Measurements from ENCODE around the gene LRCOL1.

LRCOL1 gene

GRCh38 chr12:132578118-132578517 is 32.3 kb downstream of the LRCOL1 start:
- Histone ChIP-seq H3K9ac (ENCODE audit: low read length in 5 of 5) (no peak overlapping the region), H3K27ac (ENCODE audit: low read depth, low read length) (no peak overlapping the region), H3K4me3 (ENCODE audit: low read depth in 1 of 5, low read length in 5 of 5) (no peak overlapping the region), H3K9me3 (ENCODE audit: control insufficient read depth in 5 of 5, low read length in 5 of 5) (no peaks in the 10 kb centered on the region), H3K4me1 (ENCODE audit: control insufficient read depth in 5 of 5, insufficient read depth in 5 of 5, low read length in 5 of 5) (peaks cover 0 to 12% (median 7%) of the 10 kb centered on the region in 5 donors), H3K27me3 (ENCODE audit: control insufficient read depth in 5 of 5, insufficient read depth in 4 of 5, low read length in 5 of 5) (no peaks in the 10 kb centered on the region), H3K36me3 (ENCODE audit: control insufficient read depth in 5 of 5, insufficient read depth in 5 of 5, low read length in 5 of 5) (peaks cover 0 to 75% (median 53%) of the 10 kb centered on the region in 5 donors)

GRCh38 chr12:132577191-132577920 is 33.0 kb downstream of the LRCOL1 start:
- Histone ChIP-seq H3K36me3 (ENCODE audit: control insufficient read depth in 5 of 5, insufficient read depth in 5 of 5, low read length in 5 of 5) (peaks cover 0 to 79% (median 55%) of the 10 kb centered on the region in 5 donors), H3K9me3 (ENCODE audit: control insufficient read depth in 5 of 5, low read length in 5 of 5) (no peaks in the 10 kb centered on the region), H3K27ac (ENCODE audit: low read depth, low read length) (no peak overlapping the region)

GRCh38 chr12:132576701-132577100 is 33.7 kb downstream of the LRCOL1 start:
- H3K9me3 ChIP-seq (ENCODE audit: control insufficient read depth in 5 of 5, low read length in 5 of 5) = no peaks in the 10 kb centered on the region
- no peaks in the 10 kb centered on the region for H3K4me1 ChIP-seq (ENCODE audit: control insufficient read depth in 5 of 5, insufficient read depth in 5 of 5, low read length in 5 of 5)
- H3K36me3 ChIP-seq (ENCODE audit: control insufficient read depth in 5 of 5, insufficient read depth in 5 of 5, low read length in 5 of 5) = peaks cover 0 to 79% (median 55%) of the 10 kb centered on the region in 5 donors
- H3K27me3 ChIP-seq (ENCODE audit: control insufficient read depth in 5 of 5, insufficient read depth in 4 of 5, low read length in 5 of 5) = no peaks in the 10 kb centered on the region
- no peak overlapping the region for H3K9ac ChIP-seq (ENCODE audit: low read length in 5 of 5)
- H3K27ac ChIP-seq (ENCODE audit: low read depth, low read length) = no peak overlapping the region
- H3K4me3 ChIP-seq (ENCODE audit: low read depth in 1 of 5, low read length in 5 of 5) = no peak overlapping the region

More at GRCh38 chr12:132577191-132577920, 33.0 kb downstream of the LRCOL1 start:
- Histone ChIP-seq H3K4me1 (ENCODE audit: control insufficient read depth in 5 of 5, insufficient read depth in 5 of 5, low read length in 5 of 5) (peaks cover 0 to 5% (median 2%) of the 10 kb centered on the region in 5 donors), H3K4me3 (ENCODE audit: low read depth in 1 of 5, low read length in 5 of 5) (no peak overlapping the region), H3K27me3 (ENCODE audit: control insufficient read depth in 5 of 5, insufficient read depth in 4 of 5, low read length in 5 of 5) (no peaks in the 10 kb centered on the region), H3K9ac (ENCODE audit: low read length in 5 of 5) (no peak overlapping the region)

- no peak overlapping the region for H3K9ac ChIP-seq (ENCODE audit: low read length in 5 of 5)
- H3K9me3 ChIP-seq (ENCODE audit: control insufficient read depth in 5 of 5, low read length in 5 of 5) = no peaks in the 10 kb centered on the region
- H3K36me3 ChIP-seq (ENCODE audit: control insufficient read depth in 5 of 5, insufficient read depth in 5 of 5, low read length in 5 of 5) = peaks cover 0 to 77% (median 52%) of the 10 kb centered on the region in 5 donors
- no peaks in the 10 kb centered on the region for H3K4me1 ChIP-seq (ENCODE audit: control insufficient read depth in 5 of 5, insufficient read depth in 5 of 5, low read length in 5 of 5)
- no peak overlapping the region for H3K27ac ChIP-seq (ENCODE audit: low read depth, low read length)
- H3K4me3 ChIP-seq (ENCODE audit: low read depth in 1 of 5, low read length in 5 of 5) = no peak overlapping the region
- H3K27me3 ChIP-seq (ENCODE audit: control insufficient read depth in 5 of 5, insufficient read depth in 4 of 5, low read length in 5 of 5) = no peaks in the 10 kb centered on the region
Observed at GRCh38 chr12:132575661-132576060, 34.7 kb downstream of the LRCOL1 start.

- no peak overlapping the region for H3K4me3 ChIP-seq (ENCODE audit: low read depth in 1 of 5, low read length in 5 of 5)
- no peaks in the 10 kb centered on the region for H3K4me1 ChIP-seq (ENCODE audit: control insufficient read depth in 5 of 5, insufficient read depth in 5 of 5, low read length in 5 of 5)
- no peak overlapping the region for H3K27ac ChIP-seq (ENCODE audit: low read depth, low read length)
- H3K36me3 ChIP-seq (ENCODE audit: control insufficient read depth in 5 of 5, insufficient read depth in 5 of 5, low read length in 5 of 5) = peaks cover 0 to 76% (median 49%) of the 10 kb centered on the region in 5 donors
- no peak overlapping the region for H3K9ac ChIP-seq (ENCODE audit: low read length in 5 of 5)
- H3K27me3 ChIP-seq (ENCODE audit: control insufficient read depth in 5 of 5, insufficient read depth in 4 of 5, low read length in 5 of 5) = no peaks in the 10 kb centered on the region
- no peaks in the 10 kb centered on the region for H3K9me3 ChIP-seq (ENCODE audit: control insufficient read depth in 5 of 5, low read length in 5 of 5)
Observed at GRCh38 chr12:132574271-132574996, 35.9 kb downstream of the LRCOL1 start.

- no peak overlapping the region for H3K27ac ChIP-seq (ENCODE audit: low read depth, low read length)
- no peaks in the 10 kb centered on the region for H3K4me1 ChIP-seq (ENCODE audit: control insufficient read depth in 5 of 5, insufficient read depth in 5 of 5, low read length in 5 of 5)
- H3K4me3 ChIP-seq (ENCODE audit: low read depth in 1 of 5, low read length in 5 of 5) = no peak overlapping the region
- no peak overlapping the region for H3K9ac ChIP-seq (ENCODE audit: low read length in 5 of 5)
- H3K9me3 ChIP-seq (ENCODE audit: control insufficient read depth in 5 of 5, low read length in 5 of 5) = no peaks in the 10 kb centered on the region
- H3K27me3 ChIP-seq (ENCODE audit: control insufficient read depth in 5 of 5, insufficient read depth in 4 of 5, low read length in 5 of 5) = no peaks in the 10 kb centered on the region
- H3K36me3 ChIP-seq (ENCODE audit: control insufficient read depth in 5 of 5, insufficient read depth in 5 of 5, low read length in 5 of 5) = peaks cover 0 to 72% (median 47%) of the 10 kb centered on the region in 5 donors
Observed at GRCh38 chr12:132572801-132573760, 37.3 kb downstream of the LRCOL1 start.

GRCh38 chr12:132572106-132572505 is 38.3 kb downstream of the LRCOL1 start:
- no peaks in the 10 kb centered on the region for H3K4me1 ChIP-seq (ENCODE audit: control insufficient read depth in 5 of 5, insufficient read depth in 5 of 5, low read length in 5 of 5)
- H3K27ac ChIP-seq (ENCODE audit: low read depth, low read length) = no peak overlapping the region
- H3K9me3 ChIP-seq (ENCODE audit: control insufficient read depth in 5 of 5, low read length in 5 of 5) = no peaks in the 10 kb centered on the region
- H3K9ac ChIP-seq (ENCODE audit: low read length in 5 of 5) = no peak overlapping the region
- no peak overlapping the region for H3K4me3 ChIP-seq (ENCODE audit: low read depth in 1 of 5, low read length in 5 of 5)
- peaks cover 0 to 72% (median 41%) of the 10 kb centered on the region in 5 donors for H3K36me3 ChIP-seq (ENCODE audit: control insufficient read depth in 5 of 5, insufficient read depth in 5 of 5, low read length in 5 of 5)
- no peaks in the 10 kb centered on the region for H3K27me3 ChIP-seq (ENCODE audit: control insufficient read depth in 5 of 5, insufficient read depth in 4 of 5, low read length in 5 of 5)

GRCh38 chr12:132571598-132571997 is 38.8 kb downstream of the LRCOL1 start:
- H3K4me3 ChIP-seq (ENCODE audit: low read depth in 1 of 5, low read length in 5 of 5) = no peak overlapping the region
- H3K4me1 ChIP-seq (ENCODE audit: control insufficient read depth in 5 of 5, insufficient read depth in 5 of 5, low read length in 5 of 5) = no peaks in the 10 kb centered on the region
- H3K9ac ChIP-seq (ENCODE audit: low read length in 5 of 5) = no peak overlapping the region
- no peak overlapping the region for H3K27ac ChIP-seq (ENCODE audit: low read depth, low read length)
- H3K27me3 ChIP-seq (ENCODE audit: control insufficient read depth in 5 of 5, insufficient read depth in 4 of 5, low read length in 5 of 5) = no peaks in the 10 kb centered on the region
- peaks cover 0 to 72% (median 37%) of the 10 kb centered on the region in 5 donors for H3K36me3 ChIP-seq (ENCODE audit: control insufficient read depth in 5 of 5, insufficient read depth in 5 of 5, low read length in 5 of 5)
- H3K9me3 ChIP-seq (ENCODE audit: control insufficient read depth in 5 of 5, low read length in 5 of 5) = no peaks in the 10 kb centered on the region

- H3K36me3 ChIP-seq (ENCODE audit: control insufficient read depth in 5 of 5, insufficient read depth in 5 of 5, low read length in 5 of 5) = peaks cover 0 to 72% (median 34%) of the 10 kb centered on the region in 5 donors
- no peak overlapping the region for H3K27ac ChIP-seq (ENCODE audit: low read depth, low read length)
- H3K27me3 ChIP-seq (ENCODE audit: control insufficient read depth in 5 of 5, insufficient read depth in 4 of 5, low read length in 5 of 5) = no peaks in the 10 kb centered on the region
- H3K9ac ChIP-seq (ENCODE audit: low read length in 5 of 5) = no peak overlapping the region
- no peak overlapping the region for H3K4me3 ChIP-seq (ENCODE audit: low read depth in 1 of 5, low read length in 5 of 5)
- H3K4me1 ChIP-seq (ENCODE audit: control insufficient read depth in 5 of 5, insufficient read depth in 5 of 5, low read length in 5 of 5) = no peaks in the 10 kb centered on the region
- no peaks in the 10 kb centered on the region for H3K9me3 ChIP-seq (ENCODE audit: control insufficient read depth in 5 of 5, low read length in 5 of 5)
Observed at GRCh38 chr12:132571051-132571450, 39.3 kb downstream of the LRCOL1 start.

All from subcutaneous abdominal adipose tissue (tissue), 5 donors.